Measurements from ENCODE around the gene TLX1.
"Not testable (repeated sequence)": the region's sequence is repeated elsewhere in the genome, so short reads cannot be mapped to it uniquely, and the experiment has no call there.

The TLX1 gene

GRCh38 chr10:101145750-101146391 is 14.8 kb downstream of the TLX1 start:
- H3K27me3 ChIP-seq (ENCODE audit: control insufficient read depth, insufficient read depth, low read length), result peaks cover 99% of the 10 kb centered on the region
- no peaks in the 10 kb centered on the region for H3K9me3 ChIP-seq (ENCODE audit: control insufficient read depth, insufficient read depth, low read length)
- H3K4me3 ChIP-seq (ENCODE audit: low read depth, low read length), result peak overlapping the region; percentile 54
- peaks cover 4% of the 10 kb centered on the region for H3K4me1 ChIP-seq (ENCODE audit: control insufficient read depth, insufficient read depth, low read length)
- no peaks in the 10 kb centered on the region for H3K36me3 ChIP-seq (ENCODE audit: control insufficient read depth, insufficient read depth, low read length)
- no peak overlapping the region for H3K9ac ChIP-seq (ENCODE audit: low read depth, low read length)

DNA sequence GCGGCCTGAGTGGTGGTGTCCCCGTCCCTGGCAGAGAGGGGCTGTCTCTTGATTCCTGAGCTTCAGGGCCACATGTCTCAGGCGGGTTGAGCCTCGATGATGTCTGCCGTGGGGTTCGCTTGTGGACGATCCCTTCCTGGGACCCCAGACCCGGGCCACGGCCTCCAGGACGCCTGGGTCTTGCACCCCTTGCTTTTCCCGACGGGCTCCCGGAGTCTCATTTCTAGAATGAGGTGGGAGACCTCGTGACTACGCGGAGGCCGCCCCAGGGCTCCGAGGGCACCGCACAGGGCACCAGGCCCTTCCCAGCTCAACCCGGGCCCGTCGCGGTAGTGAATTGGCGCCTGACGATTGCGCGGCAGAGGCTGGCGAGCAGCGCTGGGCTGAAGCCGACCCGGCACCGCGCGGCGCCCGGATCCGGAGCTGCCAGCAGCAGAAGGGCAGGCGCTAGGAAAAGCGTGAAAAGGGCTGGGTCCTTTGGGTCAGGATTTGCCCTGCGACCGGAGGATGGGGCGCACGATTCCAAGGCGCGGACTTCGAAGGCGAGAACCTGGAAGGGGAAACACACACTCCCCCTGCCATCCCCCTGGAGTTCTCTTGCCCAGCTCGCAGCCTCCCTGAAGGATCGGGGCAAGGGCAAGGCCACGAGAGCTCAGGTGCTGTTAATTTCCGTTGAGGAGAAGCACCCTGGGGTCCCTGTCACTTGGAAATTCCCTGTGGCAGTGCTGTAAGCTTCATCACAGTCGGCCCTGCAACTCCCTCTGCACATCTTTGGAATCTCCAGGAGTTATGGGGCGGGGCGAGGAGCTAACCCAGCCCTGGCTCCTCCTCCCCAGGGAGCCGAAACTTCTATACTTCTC is 15.5 kb downstream of the TLX1 start:
- peak overlapping the region; percentile 54 for H3K4me3 ChIP-seq (ENCODE audit: low read depth, low read length)
- no peak overlapping the region for H3K9ac ChIP-seq (ENCODE audit: low read depth, low read length)
- H3K4me1 ChIP-seq (ENCODE audit: control insufficient read depth, insufficient read depth, low read length), result peaks cover 4% of the 10 kb centered on the region
- H3K36me3 ChIP-seq (ENCODE audit: control insufficient read depth, insufficient read depth, low read length), result no peaks in the 10 kb centered on the region
- no peaks in the 10 kb centered on the region for H3K9me3 ChIP-seq (ENCODE audit: control insufficient read depth, insufficient read depth, low read length)
- H3K27me3 ChIP-seq (ENCODE audit: control insufficient read depth, insufficient read depth, low read length), result peaks cover 99% of the 10 kb centered on the region

GRCh38 chr10:101151395-101151794 is 20.3 kb downstream of the TLX1 start:
- Histone ChIP-seq H3K27me3 (ENCODE audit: control insufficient read depth, insufficient read depth, low read length) (peaks cover 81% of the 10 kb centered on the region), H3K4me1 (ENCODE audit: control insufficient read depth, insufficient read depth, low read length) (peaks cover 2% of the 10 kb centered on the region), H3K9ac (ENCODE audit: low read depth, low read length) (no peak overlapping the region), H3K36me3 (ENCODE audit: control insufficient read depth, insufficient read depth, low read length) (no peaks in the 10 kb centered on the region), H3K4me3 (ENCODE audit: low read depth, low read length) (no peak overlapping the region), H3K9me3 (ENCODE audit: control insufficient read depth, insufficient read depth, low read length) (no peaks in the 10 kb centered on the region)

- no peaks in the 10 kb centered on the region for H3K9me3 ChIP-seq (ENCODE audit: control insufficient read depth, insufficient read depth, low read length)
- H3K36me3 ChIP-seq (ENCODE audit: control insufficient read depth, insufficient read depth, low read length), result no peaks in the 10 kb centered on the region
- no peaks in the 10 kb centered on the region for H3K4me1 ChIP-seq (ENCODE audit: control insufficient read depth, insufficient read depth, low read length)
- H3K27me3 ChIP-seq (ENCODE audit: control insufficient read depth, insufficient read depth, low read length), result peaks cover 77% of the 10 kb centered on the region
- no peak overlapping the region for H3K4me3 ChIP-seq (ENCODE audit: low read depth, low read length)
- no peak overlapping the region for H3K9ac ChIP-seq (ENCODE audit: low read depth, low read length)
These were observed 21.2 kb downstream of the TLX1 start for GRCh38 chr10:101152316-101152715.

GRCh38 chr10:101154506-101154905 is 23.4 kb downstream of the TLX1 start:
- not testable (repeated sequence) for H3K4me1 ChIP-seq (ENCODE audit: control insufficient read depth, insufficient read depth, low read length); H3K9ac ChIP-seq (ENCODE audit: low read depth, low read length); H3K36me3 ChIP-seq (ENCODE audit: control insufficient read depth, insufficient read depth, low read length); H3K9me3 ChIP-seq (ENCODE audit: control insufficient read depth, insufficient read depth, low read length); H3K4me3 ChIP-seq (ENCODE audit: low read depth, low read length)
- peaks cover 66% of the 10 kb centered on the region for H3K27me3 ChIP-seq (ENCODE audit: control insufficient read depth, insufficient read depth, low read length)

DNA sequence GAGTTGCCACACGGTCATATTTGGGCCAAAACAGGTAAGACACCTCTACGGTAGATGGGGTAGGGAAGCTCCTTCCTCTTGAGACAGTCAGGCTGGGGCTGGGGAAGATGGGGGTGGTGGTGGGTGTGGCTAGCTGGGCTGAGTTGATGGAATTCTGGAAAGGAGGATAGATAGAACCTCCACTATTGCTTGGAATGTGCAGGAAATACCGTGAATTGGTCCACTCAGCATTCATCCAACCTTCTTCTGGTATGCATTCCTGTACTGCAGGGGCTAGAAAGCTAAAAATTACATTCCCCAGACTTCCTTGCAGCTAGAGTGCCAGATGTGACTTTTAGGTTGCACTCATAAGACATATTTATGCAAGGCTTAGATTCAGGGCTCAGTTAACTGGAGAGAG is 24.8 kb downstream of the TLX1 start:
- no peaks in the 10 kb centered on the region for H3K36me3 ChIP-seq (ENCODE audit: control insufficient read depth, insufficient read depth, low read length)
- no peak overlapping the region for H3K9ac ChIP-seq (ENCODE audit: low read depth, low read length)
- H3K9me3 ChIP-seq (ENCODE audit: control insufficient read depth, insufficient read depth, low read length), result no peaks in the 10 kb centered on the region
- H3K27me3 ChIP-seq (ENCODE audit: control insufficient read depth, insufficient read depth, low read length), result peaks cover 52% of the 10 kb centered on the region
- H3K4me3 ChIP-seq (ENCODE audit: low read depth, low read length), result no peak overlapping the region
- H3K4me1 ChIP-seq (ENCODE audit: control insufficient read depth, insufficient read depth, low read length), result no peaks in the 10 kb centered on the region

- Histone ChIP-seq H3K4me3 (ENCODE audit: low read depth, low read length) (no peak overlapping the region), H3K36me3 (ENCODE audit: control insufficient read depth, insufficient read depth, low read length) (no peaks in the 10 kb centered on the region), H3K9ac (ENCODE audit: low read depth, low read length) (no peak overlapping the region), H3K27me3 (ENCODE audit: control insufficient read depth, insufficient read depth, low read length) (peaks cover 43% of the 10 kb centered on the region), H3K4me1 (ENCODE audit: control insufficient read depth, insufficient read depth, low read length) (peaks cover 4% of the 10 kb centered on the region), H3K9me3 (ENCODE audit: control insufficient read depth, insufficient read depth, low read length) (no peaks in the 10 kb centered on the region)
These were observed 26.8 kb downstream of the TLX1 start for GRCh38 chr10:101157756-101158458.

DNA sequence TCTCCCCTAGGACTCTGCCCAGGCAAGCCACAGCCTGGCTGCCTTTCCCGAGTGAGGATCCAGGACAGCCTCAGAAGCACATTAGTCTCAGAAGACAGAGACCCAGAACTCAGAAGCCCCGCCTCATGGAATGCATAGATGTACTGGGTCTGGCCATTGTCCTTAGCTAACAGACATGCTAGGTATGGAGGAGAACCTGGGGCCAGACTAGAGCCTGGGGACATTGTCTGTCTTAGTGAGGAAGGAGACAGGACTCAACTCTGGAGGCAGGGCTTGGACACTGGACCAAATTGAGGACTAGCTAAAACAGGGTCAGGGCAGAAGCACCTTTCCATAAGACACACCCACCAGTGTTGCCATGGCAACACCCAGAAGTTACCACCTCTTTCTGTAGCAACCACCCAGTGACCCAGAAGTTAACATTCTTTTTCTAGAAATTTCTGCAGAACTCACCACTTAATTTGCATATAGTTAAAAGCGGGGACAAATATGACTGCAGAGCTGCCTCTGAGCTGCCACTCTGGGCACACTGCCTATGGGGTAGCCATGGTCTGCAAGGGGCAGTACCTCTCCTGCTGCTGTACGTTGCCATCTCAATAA is 27.5 kb downstream of the TLX1 start:
- H3K4me1 ChIP-seq (ENCODE audit: control insufficient read depth, insufficient read depth, low read length), result peaks cover 4% of the 10 kb centered on the region
- H3K4me3 ChIP-seq (ENCODE audit: low read depth, low read length), result no peak overlapping the region
- H3K9ac ChIP-seq (ENCODE audit: low read depth, low read length), result no peak overlapping the region
- H3K36me3 ChIP-seq (ENCODE audit: control insufficient read depth, insufficient read depth, low read length), result no peaks in the 10 kb centered on the region
- H3K27me3 ChIP-seq (ENCODE audit: control insufficient read depth, insufficient read depth, low read length), result peaks cover 42% of the 10 kb centered on the region
- H3K9me3 ChIP-seq (ENCODE audit: control insufficient read depth, insufficient read depth, low read length), result no peaks in the 10 kb centered on the region

GRCh38 chr10:101161494-101162299 is 30.6 kb downstream of the TLX1 start:
- Histone ChIP-seq H3K4me3 (ENCODE audit: low read depth, low read length) (peak overlapping the region; percentile 24), H3K27me3 (ENCODE audit: control insufficient read depth, insufficient read depth, low read length) (peaks cover 30% of the 10 kb centered on the region), H3K36me3 (ENCODE audit: control insufficient read depth, insufficient read depth, low read length) (no peaks in the 10 kb centered on the region), H3K9ac (ENCODE audit: low read depth, low read length) (no peak overlapping the region), H3K4me1 (ENCODE audit: control insufficient read depth, insufficient read depth, low read length) (peaks cover 4% of the 10 kb centered on the region), H3K9me3 (ENCODE audit: control insufficient read depth, insufficient read depth, low read length) (no peaks in the 10 kb centered on the region)

DNA sequence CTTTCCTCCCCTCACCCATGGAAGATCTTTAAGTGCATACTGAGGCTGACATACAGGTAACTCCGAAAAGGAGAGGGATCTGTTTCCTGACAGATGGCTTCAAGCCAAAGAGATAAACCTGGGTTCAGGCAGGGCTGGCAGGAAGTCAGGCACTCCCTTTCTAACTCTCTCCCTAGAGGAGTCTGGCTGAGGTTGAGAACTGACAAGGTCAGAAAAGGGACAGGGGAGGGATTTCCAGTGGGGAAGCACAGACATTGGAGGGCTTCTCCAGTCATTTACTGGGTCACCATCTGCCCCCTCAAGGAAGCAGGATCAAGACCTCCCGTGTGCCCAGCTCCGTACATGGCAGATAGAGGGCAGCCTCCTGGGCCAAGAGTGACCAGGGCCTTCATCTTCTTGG is 31.6 kb downstream of the TLX1 start:
- Histone ChIP-seq H3K27me3 (ENCODE audit: control insufficient read depth, insufficient read depth, low read length) (peaks cover 26% of the 10 kb centered on the region), H3K4me3 (ENCODE audit: low read depth, low read length) (no peak overlapping the region), H3K9ac (ENCODE audit: low read depth, low read length) (no peak overlapping the region), H3K4me1 (ENCODE audit: control insufficient read depth, insufficient read depth, low read length) (peaks cover 4% of the 10 kb centered on the region), H3K9me3 (ENCODE audit: control insufficient read depth, insufficient read depth, low read length) (no peaks in the 10 kb centered on the region), H3K36me3 (ENCODE audit: control insufficient read depth, insufficient read depth, low read length) (no peaks in the 10 kb centered on the region)

DNA sequence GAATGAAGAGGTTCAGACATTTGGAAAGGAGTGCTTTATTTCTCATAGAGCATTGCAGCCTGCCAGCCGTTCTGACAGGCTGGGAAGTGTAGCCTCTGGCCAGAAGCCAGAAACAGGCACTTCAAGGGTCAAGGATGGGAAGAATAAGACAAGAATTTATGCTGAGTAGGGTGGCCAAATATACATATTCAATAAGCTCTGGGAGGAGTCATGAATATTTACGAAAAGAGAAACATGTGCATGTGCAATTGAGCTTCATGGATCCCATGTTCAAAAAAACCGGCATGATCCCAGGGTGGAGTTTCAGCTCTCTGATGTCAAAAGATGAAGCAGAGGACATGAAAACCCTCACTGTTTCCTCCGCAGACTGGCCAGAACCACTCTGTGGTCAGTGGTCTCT is 32.9 kb downstream of the TLX1 start:
- peaks cover 21% of the 10 kb centered on the region for H3K27me3 ChIP-seq (ENCODE audit: control insufficient read depth, insufficient read depth, low read length)
- H3K4me1 ChIP-seq (ENCODE audit: control insufficient read depth, insufficient read depth, low read length), result peaks cover 4% of the 10 kb centered on the region
- H3K9ac ChIP-seq (ENCODE audit: low read depth, low read length), result no peak overlapping the region
- no peaks in the 10 kb centered on the region for H3K36me3 ChIP-seq (ENCODE audit: control insufficient read depth, insufficient read depth, low read length)
- H3K4me3 ChIP-seq (ENCODE audit: low read depth, low read length), result no peak overlapping the region
- H3K9me3 ChIP-seq (ENCODE audit: control insufficient read depth, insufficient read depth, low read length), result no peaks in the 10 kb centered on the region
